GM12874 (cell line): Measurements from ENCODE around the gene ZSCAN5A.
"Not testable (repeated sequence)": the region's sequence is repeated elsewhere in the genome, so short reads cannot be mapped to it uniquely, and the experiment has no call there.

ENCODE experiments used
- CTCF ChIP-seq: IDR thresholded peaks from 2 replicates; pipeline ENCODE4 v1.5.1; 2011; ENCODE audit warnings: low read depth, mild to moderate bottlenecking, control low read depth, low read length, moderate library complexity; ENCODE audit not compliant: insufficient read depth

Gene ZSCAN5A

GRCh38 chr19:56175861-56176307 is 138.8 kb downstream of the ZSCAN5A start, which contains the start of gene GALP:
Gene GALP, plus strand, starts transcription at chr19:56176008. Its CDS starts 1,101 bp downstream, at chr19:56177109.
- not testable (repeated sequence) for TF ChIP-seq CTCF

DNA sequence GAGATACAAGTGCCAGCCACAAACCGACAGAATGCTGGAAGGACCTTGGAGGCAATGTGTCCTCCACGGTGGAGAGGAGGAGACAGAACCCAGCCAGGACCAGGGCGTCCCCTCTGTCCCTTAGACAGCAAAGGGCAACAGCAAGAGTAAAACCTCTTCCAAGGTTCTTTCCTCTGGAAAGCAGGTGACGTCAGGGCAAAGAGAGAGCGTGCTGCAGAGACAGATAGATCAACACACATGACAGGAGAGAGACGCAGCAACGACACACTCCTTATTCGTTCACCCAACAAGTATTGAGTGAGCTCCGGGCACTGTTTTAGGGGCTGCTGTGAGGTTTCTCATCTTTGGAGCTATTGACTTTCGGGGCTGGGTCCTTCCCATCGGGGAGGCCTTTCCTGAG is 140.1 kb downstream of the ZSCAN5A start:
- TF ChIP-seq CTCF, result no peak

GRCh38 chr19:56174086-56174485 is 140.6 kb downstream of the ZSCAN5A start:
- TF ChIP-seq CTCF, result no peak
